ENCODE data around the gene CPT1B.

CPT1B gene

DNA sequence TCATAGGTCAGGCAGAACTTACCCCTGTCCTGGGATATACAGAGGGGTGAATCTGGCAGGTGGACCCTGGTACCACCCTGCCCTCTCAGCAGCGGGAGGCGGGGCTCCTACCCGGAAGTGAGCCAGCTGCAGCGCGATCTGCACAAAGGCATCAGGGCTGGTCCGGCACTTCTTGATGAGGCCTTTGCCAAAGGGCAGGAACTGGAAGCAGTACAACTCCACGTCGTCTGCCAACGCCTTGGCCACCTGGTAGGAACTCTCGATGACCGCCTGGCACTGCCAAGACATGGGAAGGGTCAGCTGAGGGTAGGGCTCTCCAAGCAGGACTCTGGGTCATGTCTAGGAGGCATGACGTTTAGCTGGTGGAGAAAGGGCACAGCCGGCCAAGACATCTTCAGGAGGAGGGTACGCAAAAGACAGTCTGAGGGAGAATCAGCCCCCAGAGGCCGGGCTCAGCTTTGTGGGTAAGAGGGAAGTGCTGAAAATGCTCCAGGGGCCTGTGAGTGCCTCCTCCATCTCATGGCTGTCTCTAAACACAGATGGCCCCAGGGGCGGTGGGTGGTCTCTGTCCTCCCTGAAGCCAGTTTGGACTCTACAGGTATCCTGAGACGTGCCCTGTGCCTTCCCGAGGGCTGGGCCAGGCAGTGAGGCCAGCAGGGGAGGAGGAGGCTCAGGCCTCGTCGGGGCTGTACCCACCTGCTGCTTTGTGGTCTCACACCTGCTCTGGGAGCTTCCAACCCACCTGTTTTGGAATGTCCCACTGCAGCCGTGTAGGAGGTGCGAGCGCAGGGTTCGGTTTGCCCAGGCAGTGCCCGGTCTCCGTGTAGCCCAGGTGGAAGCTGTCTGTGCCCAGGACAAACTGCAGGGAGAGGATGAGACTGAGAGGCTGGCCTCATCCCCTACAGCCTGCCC lies 6.7 kb downstream of the CPT1B start:
- TF ChIP-seq, protein P1, sequence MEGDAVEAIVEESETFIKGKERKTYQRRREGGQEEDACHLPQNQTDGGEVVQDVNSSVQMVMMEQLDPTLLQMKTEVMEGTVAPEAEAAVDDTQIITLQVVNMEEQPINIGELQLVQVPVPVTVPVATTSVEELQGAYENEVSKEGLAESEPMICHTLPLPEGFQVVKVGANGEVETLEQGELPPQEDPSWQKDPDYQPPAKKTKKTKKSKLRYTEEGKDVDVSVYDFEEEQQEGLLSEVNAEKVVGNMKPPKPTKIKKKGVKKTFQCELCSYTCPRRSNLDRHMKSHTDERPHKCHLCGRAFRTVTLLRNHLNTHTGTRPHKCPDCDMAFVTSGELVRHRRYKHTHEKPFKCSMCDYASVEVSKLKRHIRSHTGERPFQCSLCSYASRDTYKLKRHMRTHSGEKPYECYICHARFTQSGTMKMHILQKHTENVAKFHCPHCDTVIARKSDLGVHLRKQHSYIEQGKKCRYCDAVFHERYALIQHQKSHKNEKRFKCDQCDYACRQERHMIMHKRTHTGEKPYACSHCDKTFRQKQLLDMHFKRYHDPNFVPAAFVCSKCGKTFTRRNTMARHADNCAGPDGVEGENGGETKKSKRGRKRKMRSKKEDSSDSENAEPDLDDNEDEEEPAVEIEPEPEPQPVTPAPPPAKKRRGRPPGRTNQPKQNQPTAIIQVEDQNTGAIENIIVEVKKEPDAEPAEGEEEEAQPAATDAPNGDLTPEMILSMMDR (IDR thresholded peaks at IDR 0.05; ENCODE audit: control insufficient read depth, insufficient read depth, low read depth, low read length, missing control alignments) = no peak
- no peak overlapping the region for H3K4me3 ChIP-seq (ENCODE audit: control insufficient read depth, low read depth, low read length)
- no peak for DNase-seq (ENCODE audit: low read depth)

DNA sequence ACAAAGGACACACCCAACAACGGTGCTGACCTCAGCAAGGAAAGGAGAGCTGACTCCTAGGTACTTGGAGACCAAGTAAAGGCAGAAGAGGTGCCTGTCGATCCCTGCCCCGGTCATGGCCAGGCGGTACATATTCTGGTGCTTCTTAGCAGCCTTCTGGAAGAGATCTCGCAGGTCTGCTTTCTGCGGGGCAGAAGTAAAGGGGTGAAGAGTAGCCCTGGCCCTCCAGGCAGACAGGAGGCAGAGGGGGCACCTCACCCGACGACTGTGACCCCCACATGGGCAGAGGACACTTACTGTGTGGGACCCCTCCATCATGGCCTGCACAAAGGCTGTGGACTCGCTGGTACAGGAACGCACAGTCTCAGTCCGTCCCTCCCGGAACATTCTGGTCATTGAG lies 7.4 kb downstream of the CPT1B start:
- TF ChIP-seq, protein P1 (IDR thresholded peaks at IDR 0.05; ENCODE audit: control insufficient read depth, insufficient read depth, low read depth, low read length, missing control alignments) = no peak
- no peak for DNase-seq (ENCODE audit: low read depth)
- no peak overlapping the region for H3K4me3 ChIP-seq (ENCODE audit: control insufficient read depth, low read depth, low read length)

DNA sequence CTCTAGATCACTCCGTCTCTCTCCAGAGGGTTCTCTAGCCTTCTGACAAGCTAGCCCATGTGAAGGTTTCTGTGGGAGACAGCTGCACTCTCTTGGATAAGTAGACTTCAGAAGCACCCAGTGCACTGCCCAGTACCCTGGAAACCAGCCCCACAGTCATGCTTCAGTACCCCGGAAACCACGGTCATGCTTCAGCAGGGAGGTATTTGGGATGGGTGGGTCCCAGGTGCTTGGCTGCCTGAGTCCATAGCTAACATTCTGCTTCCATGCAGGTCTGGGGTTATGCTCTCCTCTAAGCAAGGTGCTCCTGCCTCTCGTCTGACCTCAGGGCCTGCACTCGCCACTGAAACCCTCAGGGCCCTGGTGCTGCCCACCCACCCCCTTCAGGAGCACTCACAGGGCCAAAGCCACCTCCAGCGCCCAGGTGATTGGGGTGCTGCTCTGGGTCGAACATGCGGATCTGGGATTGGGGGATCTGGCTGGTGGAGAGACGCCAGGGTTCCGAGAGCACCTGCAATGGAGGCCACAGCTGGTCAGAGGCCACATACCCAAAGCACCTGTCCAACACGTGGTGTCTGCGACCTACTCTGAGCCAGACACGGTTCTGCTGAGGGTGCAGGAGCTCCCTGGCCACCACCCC lies 8.2 kb downstream of the CPT1B start:
- DNase-seq (ENCODE audit: low read depth) = no peak
- H3K4me3 ChIP-seq (ENCODE audit: control insufficient read depth, low read depth, low read length) = no peak overlapping the region

DNA sequence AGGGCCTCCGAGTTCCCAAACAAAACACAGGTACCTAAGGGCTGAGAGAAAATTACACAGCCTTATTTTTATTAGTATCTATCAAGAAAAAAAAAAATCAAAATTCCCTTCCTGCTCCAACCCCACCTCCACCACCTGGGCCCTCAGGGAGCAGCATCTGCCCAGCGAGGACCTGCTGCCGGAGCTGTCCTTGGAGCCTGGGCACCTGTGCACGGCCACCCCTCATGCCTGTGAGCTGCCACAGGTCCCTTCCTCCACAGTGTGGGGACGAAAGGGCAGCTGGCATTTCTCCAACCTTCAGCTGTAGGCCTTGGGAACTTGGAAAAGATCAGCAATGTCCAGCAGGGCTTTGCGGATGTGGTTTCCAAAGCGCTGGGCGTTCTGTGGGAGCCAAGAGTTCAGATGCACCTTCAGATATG lies 9.2 kb downstream of the CPT1B start:
- H3K4me3 ChIP-seq (ENCODE audit: control insufficient read depth, low read depth, low read length) = no peak overlapping the region
- DNase-seq (ENCODE audit: low read depth) = no peak
- TF ChIP-seq, protein P1 (IDR thresholded peaks at IDR 0.05; ENCODE audit: control insufficient read depth, insufficient read depth, low read depth, low read length, missing control alignments) = no peak

More for the DNA sequence above, 8.2 kb downstream of the CPT1B start:
- TF ChIP-seq, protein P1 (IDR thresholded peaks at IDR 0.05; ENCODE audit: control insufficient read depth, insufficient read depth, low read depth, low read length, missing control alignments) = no peak

DNA sequence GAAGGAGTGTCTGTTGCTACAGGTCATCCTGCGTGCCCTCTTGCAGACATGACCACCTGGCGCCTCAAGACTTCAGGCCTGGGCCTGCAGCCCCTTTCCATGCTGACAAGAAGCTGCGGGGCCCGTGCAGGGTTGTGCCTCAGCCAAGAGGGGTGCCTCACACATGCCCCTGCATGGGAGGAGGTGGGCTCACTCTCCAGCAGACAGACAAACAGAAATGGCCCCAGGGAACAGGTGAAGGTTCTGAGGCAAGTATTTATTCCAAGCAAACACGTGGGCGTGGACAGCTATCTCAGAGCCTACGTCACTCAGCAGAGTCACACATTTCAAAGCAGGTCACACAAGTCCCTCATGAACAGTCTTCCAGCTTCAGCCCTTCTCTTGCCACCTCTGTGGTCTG lies 9.6 kb downstream of the CPT1B start:
- no peak for DNase-seq (ENCODE audit: low read depth)
- TF ChIP-seq, protein P1 (IDR thresholded peaks at IDR 0.05; ENCODE audit: control insufficient read depth, insufficient read depth, low read depth, low read length, missing control alignments) = no peak
- H3K4me3 ChIP-seq (ENCODE audit: control insufficient read depth, low read depth, low read length) = no peak overlapping the region

DNA sequence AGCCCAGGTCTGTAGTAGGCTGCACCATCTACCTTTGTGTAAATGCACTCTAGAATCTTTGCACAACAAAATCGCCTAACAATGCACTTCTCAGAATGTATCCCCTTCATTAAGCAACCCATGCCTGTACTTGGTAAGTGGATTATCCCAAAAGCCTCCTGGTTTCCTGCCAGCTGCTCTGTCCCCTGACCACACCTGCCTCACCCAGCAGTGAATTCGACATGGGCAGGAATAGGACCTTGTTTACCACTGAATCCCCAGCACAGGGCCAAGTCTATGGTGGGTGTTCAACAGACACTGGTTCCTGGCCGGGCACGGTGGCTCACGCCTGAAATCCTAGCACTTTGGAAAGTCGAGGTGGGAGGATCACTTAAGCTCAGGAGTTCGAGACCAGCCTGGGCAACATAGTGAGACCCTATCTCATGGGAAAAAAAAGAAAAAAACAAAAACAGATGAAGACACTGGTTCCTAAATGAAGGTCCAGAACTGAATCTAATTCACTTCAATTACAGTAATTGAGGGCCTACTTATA lies 10.4 kb downstream of the CPT1B start:
- TF ChIP-seq, protein P1 (IDR thresholded peaks at IDR 0.05; ENCODE audit: control insufficient read depth, insufficient read depth, low read depth, low read length, missing control alignments) = no peak
- no peak for DNase-seq (ENCODE audit: low read depth)
- H3K4me3 ChIP-seq (ENCODE audit: control insufficient read depth, low read depth, low read length) = no peak overlapping the region

All from AG09309 (cell line).